Pancreas (tissue), 10 donors: ENCODE measurements around the gene CPA3. TPM values are rescaled to one million over a fixed set of nuclear protein-coding genes. Genes with fewer than 3 reads are reported as not detected.

Experiments
- ATAC-seq, 4 donors: fragments of 200-7000 bp; cut with Tn5 transposase; one replicate each; pipeline versions ENCODE4 v1.8.0 to v1.9.1; 2020; ENCODE audit warnings: mild to moderate bottlenecking in 4 of 4, moderate library complexity in 4 of 4
- DNase-seq, 6 donors: peaks; one replicate each; pipeline ENCODE4 v3.0.0-alpha.2; 2020
- FAIRE-seq: peaks from 2 replicates; lab custom pipeline; 2012; peaks lifted over from hg19 to GRCh38; lab: Jason Lieb, UNC
- H3K27ac ChIP-seq, 4 donors: fragments of 200-600 bp; sonication (generic); 1 replicate in 3 of 4; 2 replicates in 1 of 4; pipeline versions ENCODE4 v1.5.0 to v1.8.0; 2020
- H3K27me3 ChIP-seq, 4 donors: fragments of 200-600 bp; one replicate each; pipeline ENCODE4 v1.8.0; 2021
- H3K36me3 ChIP-seq, 3 donors: fragments of 200-600 bp; sonication (generic) in 1 of 3; one replicate each; pipeline versions ENCODE4 v1.5.0 to v1.8.0; 2020 to 2021
- H3K4me1 ChIP-seq, 3 donors: fragments of 200-600 bp; one replicate each; pipeline ENCODE4 v1.8.0; 2021
- H3K4me3 ChIP-seq, 4 donors: fragments of 200-600 bp; sonication (generic) in 2 of 4; one replicate each; pipeline versions ENCODE4 v1.5.0 to v1.8.0; 2020 to 2021
- H3K9me3 ChIP-seq, 4 donors: fragments of 200-600 bp; one replicate each; pipeline ENCODE4 v1.8.0; 2021
- WGBS, 2 donors: extraction: QIAGEN DNeasy Blood & Tissue Kit; methylation state at CpG; one replicate each; pipeline ENCODE4 v1.1.7; 2013; 5-methylcytosine and 5-hydroxymethylcytosine counted together
- intact Hi-C, 3 donors: fragments of 100-400 bp; cut with DNase I; formaldehyde crosslinking; loops; one replicate each; pipeline versions ENCODE4 v1.11.1 to v1.14.2; 2022
- polyA plus RNA-seq, 2 donors: library from polyadenylated mRNA; stranded (reverse); fragments of 200-250 nt; gene quantifications; one replicate each; pipeline ENCODE4 v1.2.3, GENCODE V29; 2013
- total RNA-seq, 6 donors: library from RNA; stranded (reverse); fragmentation: NEBNext Ultra II Directional in 4 of 6; extraction: Animal tissue kit (Norgen Biotek cat#: 25700) in 4 of 6; gene quantifications; one replicate each; pipeline versions ENCODE4 v1.2.1 to v1.2.4, GENCODE V29; 2021 to 2023
- TF ChIP-seq, protein P1 (sequence below), 4 donors: fragments of 200-600 bp; sonication (generic) in 3 of 4; IDR thresholded peaks; one replicate each; pipeline versions ENCODE4 v1.5.0 to v1.8.0; 2021; ENCODE audit warnings: antibody characterized with exemption in 4 of 4
- donor health status: healthy with polysubstance abuse.
- donor health status: DM: no; HTN: no; CAD: no; lungs with moderate emphysema.
- donor health status: DM: no; HTN: no; CAD: no.
- donor health status: control.
- donor health status: control.
- donor health status: Bipolar disorder and iron deficiency.
- donor health status: DM: yes; HTN: yes; CAD: no.
- donor health status: DM: no; HTN: no; CAD: no.
- donor health status: DM: no; HTN: no; CAD: no.
- donor health status: DM: yes; HTN: yes; CAD: no.

The CPA3 gene
- total and polyA plus RNA-seq, 8 donors: 1.1 to 10.4 (median 4.8) TPM

DNA sequence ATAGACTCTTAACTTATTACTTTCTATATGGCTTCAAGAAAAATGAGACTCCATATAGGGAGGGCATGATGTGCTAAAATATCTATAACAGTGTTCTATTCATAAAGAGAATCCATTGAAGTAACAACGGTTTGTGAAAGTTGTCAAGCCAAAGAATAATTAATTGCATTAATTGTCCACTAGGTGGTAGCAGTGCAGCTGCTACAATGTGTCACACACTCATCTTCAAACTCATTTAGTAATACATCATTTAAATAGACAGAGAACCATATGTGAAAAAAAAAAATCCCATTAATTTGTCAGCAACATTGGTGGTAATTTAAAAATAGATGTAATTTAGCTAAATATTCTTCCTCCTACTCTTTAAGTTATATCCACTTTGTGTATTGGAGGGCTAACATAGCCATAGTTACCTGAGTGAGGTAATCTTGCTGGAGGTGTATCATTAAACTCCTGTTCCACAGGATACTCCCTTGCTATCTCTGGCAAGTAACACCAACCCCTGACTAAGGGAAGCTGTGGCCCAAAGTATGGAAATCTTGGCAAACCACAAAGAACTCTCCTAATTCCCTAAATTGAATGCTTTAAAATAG lies 3.7 kb upstream of the CPA3 start:
- Histone ChIP-seq H3K27ac (peak overlapping the region in 1 of 4 donors; percentile 43), H3K9me3 (no peaks in the 10 kb centered on the region), H3K27me3 (no peaks in the 10 kb centered on the region), H3K4me1 (peaks cover 0 to 4% (median 0%) of the 10 kb centered on the region in 3 donors), H3K36me3 (peaks cover 0 to 14% (median 3%) of the 10 kb centered on the region in 3 donors), H3K4me3 (no peak overlapping the region)
- DNase-seq (no peak), ATAC-seq (peak; percentile 28 to 69 (median 46)), FAIRE-seq (peak; percentile 93)
- TF ChIP-seq, protein P1, sequence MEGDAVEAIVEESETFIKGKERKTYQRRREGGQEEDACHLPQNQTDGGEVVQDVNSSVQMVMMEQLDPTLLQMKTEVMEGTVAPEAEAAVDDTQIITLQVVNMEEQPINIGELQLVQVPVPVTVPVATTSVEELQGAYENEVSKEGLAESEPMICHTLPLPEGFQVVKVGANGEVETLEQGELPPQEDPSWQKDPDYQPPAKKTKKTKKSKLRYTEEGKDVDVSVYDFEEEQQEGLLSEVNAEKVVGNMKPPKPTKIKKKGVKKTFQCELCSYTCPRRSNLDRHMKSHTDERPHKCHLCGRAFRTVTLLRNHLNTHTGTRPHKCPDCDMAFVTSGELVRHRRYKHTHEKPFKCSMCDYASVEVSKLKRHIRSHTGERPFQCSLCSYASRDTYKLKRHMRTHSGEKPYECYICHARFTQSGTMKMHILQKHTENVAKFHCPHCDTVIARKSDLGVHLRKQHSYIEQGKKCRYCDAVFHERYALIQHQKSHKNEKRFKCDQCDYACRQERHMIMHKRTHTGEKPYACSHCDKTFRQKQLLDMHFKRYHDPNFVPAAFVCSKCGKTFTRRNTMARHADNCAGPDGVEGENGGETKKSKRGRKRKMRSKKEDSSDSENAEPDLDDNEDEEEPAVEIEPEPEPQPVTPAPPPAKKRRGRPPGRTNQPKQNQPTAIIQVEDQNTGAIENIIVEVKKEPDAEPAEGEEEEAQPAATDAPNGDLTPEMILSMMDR (IDR thresholded peaks at IDR 0.05): peak; percentile 52 to 68 (median 66)
- 0% methylated on average over 1 of the region's 1 CpG for WGBS, 2 donors
- intact Hi-C loops: no loop called here

DNA sequence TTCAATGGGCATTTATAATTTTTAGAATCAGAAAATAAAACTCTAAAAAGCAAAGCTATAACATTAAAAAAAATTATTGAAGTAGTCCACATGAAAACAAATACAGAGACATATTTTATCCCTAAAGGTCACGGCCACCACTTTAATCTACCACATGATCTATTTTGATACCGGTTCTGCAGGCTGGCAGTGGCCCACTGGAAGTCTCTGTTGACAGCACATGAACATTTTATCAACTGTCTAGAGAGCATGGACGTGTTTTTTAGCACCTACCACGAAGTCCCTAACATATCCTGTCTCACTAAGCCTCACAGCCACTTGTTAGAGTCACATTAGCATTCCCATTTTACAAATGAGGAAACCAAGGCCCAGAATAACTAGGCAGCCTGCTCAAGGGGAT lies 1.8 kb upstream of the CPA3 start:
- Histone ChIP-seq H3K27me3 (no peaks in the 10 kb centered on the region), H3K36me3 (no peaks in the 10 kb centered on the region), H3K9me3 (no peaks in the 10 kb centered on the region), H3K4me1 (peaks cover 0 to 4% (median 0%) of the 10 kb centered on the region in 3 donors), H3K4me3 (no peak overlapping the region), H3K27ac (peak overlapping the region in 2 of 4 donors; percentile 37 to 43)
- peak in 2 of 4 donors; percentile 5 to 11 for ATAC-seq
- DNase-seq: no peak
- TF ChIP-seq, protein P1 (IDR thresholded peaks at IDR 0.05): no peak
- intact Hi-C loops: no loop called here
- 10 to 15% methylated on average over 4 of the region's 4 CpGs for WGBS, 2 donors
- no peak for FAIRE-seq

DNA sequence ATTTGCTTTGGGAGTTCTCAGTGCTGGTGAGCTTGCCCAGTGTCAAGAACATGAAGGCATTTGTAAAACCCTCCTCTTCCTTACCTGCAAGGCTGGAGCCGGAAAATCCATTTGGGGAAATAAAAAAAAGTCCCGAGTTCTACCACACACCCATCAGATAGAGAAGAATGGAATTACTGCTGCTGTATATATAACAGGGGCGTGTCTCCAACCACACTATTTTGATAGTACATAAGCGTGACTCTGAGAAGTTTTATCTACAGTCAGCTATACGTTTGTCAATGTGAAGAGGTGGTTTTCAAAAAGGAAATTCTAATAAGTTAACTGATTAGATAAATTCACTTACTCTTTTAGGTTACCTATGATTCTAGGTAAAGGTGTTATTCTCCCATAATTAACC lies 1.3 kb upstream of the CPA3 start:
- DNase-seq (no peak), FAIRE-seq (no peak)
- 38 to 45% methylated on average over 5 of the region's 5 CpGs for WGBS, 2 donors

DNA sequence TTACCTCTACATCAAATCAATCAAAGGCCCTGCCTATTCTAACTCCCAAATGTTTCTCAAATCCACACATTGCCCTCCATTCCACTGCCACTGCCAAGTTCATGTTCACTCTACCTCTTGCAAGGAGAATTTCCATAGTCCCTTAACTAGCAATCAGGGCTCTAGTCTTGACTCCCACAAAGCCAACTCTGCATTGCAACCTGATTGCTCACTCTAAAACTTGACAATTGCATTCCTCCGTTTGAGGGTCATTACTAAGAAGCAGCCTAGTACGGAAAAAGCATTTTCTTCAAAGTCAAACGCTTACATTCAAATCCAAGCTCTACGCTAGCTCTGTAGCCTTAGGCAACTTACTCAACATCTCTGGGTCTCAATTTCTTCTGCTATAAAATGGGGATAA lies 1.2 kb downstream of the CPA3 start:
- FAIRE-seq: no peak
- no peak for DNase-seq
- Histone ChIP-seq H3K27ac (no peak overlapping the region), H3K4me3 (no peak overlapping the region), H3K36me3 (no peaks in the 10 kb centered on the region), H3K9me3 (no peaks in the 10 kb centered on the region), H3K4me1 (peaks cover 0 to 4% (median 0%) of the 10 kb centered on the region in 3 donors), H3K27me3 (no peaks in the 10 kb centered on the region)
- WGBS, 2 donors: 93 to 95% methylated on average over 4 of the region's 4 CpGs
- no peak for ATAC-seq
- intact Hi-C loops: loop anchor here in 2 of 3 donors (5.0 kb wide), 2 partner anchors 71 to 76 kb away; no protein-coding TSS in a partner anchor
- TF ChIP-seq, protein P1 (IDR thresholded peaks at IDR 0.05): no peak

More for the DNA sequence above, 1.3 kb upstream of the CPA3 start:
- no peaks in the 10 kb centered on the region for H3K27me3 ChIP-seq
- peaks cover 0 to 4% (median 0%) of the 10 kb centered on the region in 3 donors for H3K4me1 ChIP-seq
- H3K9me3 ChIP-seq: no peaks in the 10 kb centered on the region
- H3K27ac ChIP-seq: peak overlapping the region in 2 of 4 donors; percentile 37 to 43
- H3K4me3 ChIP-seq: no peak overlapping the region
- ATAC-seq: peak in 1 of 4 donors; percentile 0
- TF ChIP-seq, protein P1 (IDR thresholded peaks at IDR 0.05): no peak
- no peaks in the 10 kb centered on the region for H3K36me3 ChIP-seq
- intact Hi-C loops: no loop called here
